GM18909 (cell line): ENCODE results near the gene PODNL1.
A peak's percentile ranks its signal among the peaks of the same experiment; 100 is the strongest.

ENCODE experiments used
- ATAC-seq: cut with Tn5 transposase; IDR thresholded peaks from one replicate; pipeline ENCODE4 v1.9.1; 2021; ENCODE audit warnings: mild to moderate bottlenecking; ENCODE audit not compliant: unreplicated experiment, poor library complexity

PODNL1 gene

GRCh38 chr19:13938301-13939064 lies at the start of gene PODNL1:
Gene PODNL1 (minus strand): TSS chr19:13938417. CDS start chr19:13938181, 236 bp downstream.
- no peak for ATAC-seq

GRCh38 chr19:13987101-13987890 lies 49.1 kb upstream of the PODNL1 start:
- ATAC-seq: no peak

GRCh38 chr19:13986348-13986904 lies 48.2 kb upstream of the PODNL1 start:
- ATAC-seq: peak; percentile 82

GRCh38 chr19:13985771-13986347 lies 47.6 kb upstream of the PODNL1 start:
- peak; percentile 17 for ATAC-seq

- no peak for ATAC-seq
Measured at GRCh38 chr19:13984875-13985741, 46.9 kb upstream of the PODNL1 start.

- no peak for ATAC-seq
Measured at GRCh38 chr19:13984186-13984585, 46.0 kb upstream of the PODNL1 start.

- no peak for ATAC-seq
Measured at GRCh38 chr19:13983213-13983889, 45.1 kb upstream of the PODNL1 start.

- no peak for ATAC-seq
Measured at GRCh38 chr19:13982773-13983172, 44.6 kb upstream of the PODNL1 start.

GRCh38 chr19:13981988-13982501 lies 43.8 kb upstream of the PODNL1 start:
- ATAC-seq: no peak

- ATAC-seq: no peak
Measured at GRCh38 chr19:13981467-13981866, 43.2 kb upstream of the PODNL1 start.

- ATAC-seq: no peak
Measured at GRCh38 chr19:13981021-13981420, 42.8 kb upstream of the PODNL1 start.

GRCh38 chr19:13980340-13980739 lies 42.1 kb upstream of the PODNL1 start:
- ATAC-seq: no peak

- ATAC-seq: no peak
Measured at GRCh38 chr19:13979686-13980085, 41.5 kb upstream of the PODNL1 start.

GRCh38 chr19:13979244-13979615 lies 41.0 kb upstream of the PODNL1 start:
- ATAC-seq: no peak

- no peak for ATAC-seq
Measured at GRCh38 chr19:13978351-13979243, 40.4 kb upstream of the PODNL1 start.

GRCh38 chr19:13977803-13978202 lies 39.6 kb upstream of the PODNL1 start:
- ATAC-seq: no peak

- no peak for ATAC-seq
Measured at GRCh38 chr19:13976446-13976845, 38.2 kb upstream of the PODNL1 start.

GRCh38 chr19:13975870-13976269 lies 37.7 kb upstream of the PODNL1 start:
- ATAC-seq: no peak
